Right lobe of liver (tissue), 6 donors: ENCODE data around the gene ASB9. TPM values are rescaled to one million over a fixed set of nuclear protein-coding genes. Genes with fewer than 3 reads are reported as not detected.

Source experiments
- ATAC-seq, 4 donors: fragments of 200-7000 bp; cut with Tn5 transposase; one replicate each; pipeline ENCODE4 v1.9.1; 2020; ENCODE audit warnings: mild to moderate bottlenecking in 4 of 4, moderate library complexity in 4 of 4
- DNase-seq, 3 donors: peaks; one replicate each; pipeline ENCODE4 v3.0.0-alpha.2; 2020
- H3K27ac ChIP-seq, 3 donors: fragments of 200-600 bp; one replicate each; pipeline ENCODE4 v1.8.0; 2022
- H3K27me3 ChIP-seq, 2 donors: fragments of 200-600 bp; one replicate each; pipeline ENCODE4 v1.8.0; 2022
- H3K36me3 ChIP-seq, 4 donors: fragments of 200-600 bp; sonication (generic) in 1 of 4; one replicate each; pipeline versions ENCODE4 v1.5.1 to v1.8.0; 2017 to 2022; ENCODE audit warnings: control low read depth in 1 of 4
- H3K4me1 ChIP-seq, 4 donors: fragments of 200-600 bp; sonication (generic) in 1 of 4; one replicate each; pipeline versions ENCODE4 v1.5.1 to v1.8.0; 2017 to 2022; ENCODE audit warnings: control low read depth in 1 of 4
- H3K4me3 ChIP-seq, 3 donors: fragments of 200-600 bp; one replicate each; pipeline ENCODE4 v1.8.0; 2022
- H3K9me3 ChIP-seq, 4 donors: fragments of 200-600 bp; sonication (generic) in 1 of 4; one replicate each; pipeline versions ENCODE4 v1.5.1 to v1.8.0; 2017 to 2022; ENCODE audit warnings: control low read depth in 1 of 4
- POLR2A ChIP-seq: fragments of 450-650 bp; IDR thresholded peaks from one replicate; pipeline ENCODE4 v1.6.1; 2017; ENCODE audit warnings: antibody characterized with exemption, mild to moderate bottlenecking
- WGBS: methylation state at CpG from one replicate; pipeline ENCODE4 v1.1.6; 2018; ENCODE audit warnings: low coverage, low lambda C conversion rate; ENCODE audit not compliant: insufficient coverage; ENCODE audit errors: missing lambda C conversion rate; 5-methylcytosine and 5-hydroxymethylcytosine counted together
- intact Hi-C, 2 donors: fragments of 100-400 bp; cut with DNase I; formaldehyde crosslinking; loops; one replicate each; pipeline versions ENCODE4 v1.11.2 to v1.14.1; 2022
- total RNA-seq, 6 experiments: library from RNA; depleted of rRNA in 2 of 6; stranded (reverse); fragments of >200 nt in 2 of 6; fragmentation: NEBNext Ultra II Directional in 3 of 6; extraction: Animal tissue kit (Norgen Biotek cat#: 25700) in 3 of 6; gene quantifications; one replicate each; pipeline versions ENCODE4 v1.1.0 to v1.2.4, GENCODE V29; 2016 to 2023
- TF ChIP-seq, protein P1 (sequence below), 4 donors: fragments of 200-600 bp in 3 of 4; fragments of 450-650 bp in 1 of 4; IDR thresholded peaks; one replicate each; pipeline versions ENCODE4 v1.5.1 to v1.8.0; 2016 to 2022; ENCODE audit warnings: antibody characterized with exemption in 4 of 4, mild to moderate bottlenecking in 2 of 4
- donor health status: DM: no; HTN: yes; CAD: no.
- donor health status: DM: no; HTN: no; CAD: no.
- donor health status: DM: no; HTN: no; CAD: no.
- donor health status: DM: no; HTN: yes; CAD: no.
- donor health status: DM: no; HTN: yes; CAD: no.

Gene ASB9
- total RNA-seq, 6 experiments from 2014 or later = 1.3 to 7.4 (median 3.5) TPM

DNA sequence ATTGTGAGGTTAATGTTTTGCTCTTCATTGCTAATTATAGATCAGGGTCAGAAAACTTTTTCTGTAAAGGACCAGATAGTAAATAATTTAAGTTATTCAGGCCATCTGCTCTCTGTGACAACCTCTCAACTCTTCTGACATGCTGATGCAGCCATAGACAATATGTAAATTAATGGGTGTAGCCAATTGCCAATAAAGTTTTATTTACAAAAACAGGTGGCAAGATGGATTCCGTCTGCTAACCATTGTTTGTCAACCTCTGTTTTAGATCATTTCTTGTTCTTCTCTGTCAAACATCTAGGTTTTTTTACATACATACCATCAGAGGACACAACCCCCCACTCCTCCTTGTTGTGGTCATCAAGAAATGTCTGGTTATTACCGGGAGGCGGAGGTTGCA lies 33.7 kb downstream of the ASB9 start:
- no peaks in the 10 kb centered on the region for H3K27me3 ChIP-seq
- TF ChIP-seq, protein P1, sequence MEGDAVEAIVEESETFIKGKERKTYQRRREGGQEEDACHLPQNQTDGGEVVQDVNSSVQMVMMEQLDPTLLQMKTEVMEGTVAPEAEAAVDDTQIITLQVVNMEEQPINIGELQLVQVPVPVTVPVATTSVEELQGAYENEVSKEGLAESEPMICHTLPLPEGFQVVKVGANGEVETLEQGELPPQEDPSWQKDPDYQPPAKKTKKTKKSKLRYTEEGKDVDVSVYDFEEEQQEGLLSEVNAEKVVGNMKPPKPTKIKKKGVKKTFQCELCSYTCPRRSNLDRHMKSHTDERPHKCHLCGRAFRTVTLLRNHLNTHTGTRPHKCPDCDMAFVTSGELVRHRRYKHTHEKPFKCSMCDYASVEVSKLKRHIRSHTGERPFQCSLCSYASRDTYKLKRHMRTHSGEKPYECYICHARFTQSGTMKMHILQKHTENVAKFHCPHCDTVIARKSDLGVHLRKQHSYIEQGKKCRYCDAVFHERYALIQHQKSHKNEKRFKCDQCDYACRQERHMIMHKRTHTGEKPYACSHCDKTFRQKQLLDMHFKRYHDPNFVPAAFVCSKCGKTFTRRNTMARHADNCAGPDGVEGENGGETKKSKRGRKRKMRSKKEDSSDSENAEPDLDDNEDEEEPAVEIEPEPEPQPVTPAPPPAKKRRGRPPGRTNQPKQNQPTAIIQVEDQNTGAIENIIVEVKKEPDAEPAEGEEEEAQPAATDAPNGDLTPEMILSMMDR (IDR thresholded peaks at IDR 0.05) = no peak
- TF ChIP-seq POLR2A = no peak
- H3K9me3 ChIP-seq = no peaks in the 10 kb centered on the region
- intact Hi-C loops = no loop called here
- no peak overlapping the region for H3K27ac ChIP-seq
- DNase-seq (no peak), ATAC-seq (no peak)
- H3K4me1 ChIP-seq = no peaks in the 10 kb centered on the region
- H3K36me3 ChIP-seq = no peaks in the 10 kb centered on the region
- 69% methylated on average over 3 of the region's 3 CpGs for WGBS
- H3K4me3 ChIP-seq = no peak overlapping the region

DNA sequence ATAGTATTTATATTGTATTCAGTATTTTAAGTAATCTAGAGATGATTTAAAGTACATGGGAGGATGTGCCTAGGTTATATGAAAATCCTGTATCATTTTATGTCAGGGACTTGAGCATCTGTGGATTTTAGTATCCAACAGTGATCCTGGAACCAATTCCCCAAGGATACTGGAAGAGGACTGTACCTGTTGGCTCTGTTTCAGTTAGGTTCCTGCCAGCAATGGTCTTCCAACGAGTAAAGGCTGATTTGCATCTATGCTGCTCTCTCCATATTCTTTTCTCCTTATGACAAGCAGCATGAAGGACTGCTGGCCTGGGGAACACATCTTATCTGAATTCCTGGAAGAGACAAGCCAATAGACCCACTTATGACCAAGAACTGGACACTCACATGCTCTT lies 34.9 kb downstream of the ASB9 start:
- Histone ChIP-seq H3K27me3 (no peaks in the 10 kb centered on the region), H3K9me3 (no peaks in the 10 kb centered on the region), H3K27ac (no peak overlapping the region), H3K4me1 (no peaks in the 10 kb centered on the region), H3K36me3 (no peaks in the 10 kb centered on the region), H3K4me3 (no peak overlapping the region)
- no peak for DNase-seq
- 39% methylated on average over 1 of the region's 1 CpG for WGBS
- intact Hi-C loops = no loop called here
- no peak for TF ChIP-seq POLR2A
- TF ChIP-seq, protein P1 (IDR thresholded peaks at IDR 0.05) = no peak
- ATAC-seq = no peak

DNA sequence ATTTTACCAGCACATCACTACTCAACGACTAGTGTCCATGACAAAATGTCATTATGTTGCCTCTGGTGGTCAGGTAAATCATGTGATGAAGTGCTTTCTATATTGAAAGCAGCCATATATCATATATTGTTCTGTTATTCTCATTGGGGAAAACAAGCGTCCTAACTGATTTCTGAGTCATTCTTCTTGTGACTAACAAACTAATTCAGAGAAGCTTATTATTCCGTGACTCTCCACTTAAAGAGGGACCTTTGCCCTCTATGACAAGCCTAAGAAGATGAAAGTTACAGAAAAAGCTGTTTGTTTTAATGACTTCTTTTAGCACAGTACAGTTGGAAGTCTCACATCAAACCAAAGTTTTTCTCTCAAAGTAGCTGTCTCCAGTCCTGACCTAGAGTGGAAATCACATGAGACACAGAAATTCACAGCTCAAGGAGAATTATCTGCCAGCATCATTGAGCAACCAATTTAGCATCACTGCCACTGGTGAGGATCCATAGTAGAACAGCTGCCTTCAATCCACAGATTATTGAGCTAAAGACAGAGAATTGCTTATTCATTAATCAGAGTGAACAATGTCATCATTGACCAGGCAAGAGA lies 36.4 kb downstream of the ASB9 start:
- ATAC-seq (no peak), DNase-seq (no peak)
- no peak overlapping the region for H3K27ac ChIP-seq
- TF ChIP-seq, protein P1 (IDR thresholded peaks at IDR 0.05) = no peak
- TF ChIP-seq POLR2A = no peak
- H3K4me3 ChIP-seq = no peak overlapping the region
- H3K27me3 ChIP-seq = no peaks in the 10 kb centered on the region
- H3K4me1 ChIP-seq = no peaks in the 10 kb centered on the region
- intact Hi-C loops = no loop called here
- WGBS = 42% methylated on average over 3 of the region's 3 CpGs
- H3K36me3 ChIP-seq = no peaks in the 10 kb centered on the region
- no peaks in the 10 kb centered on the region for H3K9me3 ChIP-seq

DNA sequence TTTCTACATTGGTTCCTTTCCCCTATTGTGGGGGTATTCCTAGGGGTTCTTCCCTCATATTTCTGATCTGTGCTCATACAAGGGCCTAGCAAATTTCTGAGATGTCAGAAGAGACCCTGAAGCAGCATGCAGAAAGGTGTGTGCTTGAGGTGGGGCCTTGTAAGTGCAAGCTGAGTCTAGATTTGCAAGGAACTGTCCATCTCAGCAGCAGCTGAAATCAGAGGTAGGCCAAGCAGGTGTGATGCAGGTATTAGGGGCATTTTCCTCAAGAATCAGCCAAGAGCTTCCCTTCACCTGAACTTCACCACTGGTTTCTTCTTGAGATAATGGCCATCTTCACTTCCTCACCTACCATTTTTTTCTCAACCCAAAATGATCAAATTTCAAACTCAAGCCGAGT lies 45.1 kb downstream of the ASB9 start:
- 63% methylated on average over 1 of the region's 1 CpG for WGBS
- no peak for DNase-seq
- no peak for TF ChIP-seq POLR2A
- TF ChIP-seq, protein P1 (IDR thresholded peaks at IDR 0.05) = no peak
- ATAC-seq = no peak
- Histone ChIP-seq H3K36me3 (no peaks in the 10 kb centered on the region), H3K4me3 (no peak overlapping the region), H3K27ac (no peak overlapping the region), H3K4me1 (no peaks in the 10 kb centered on the region), H3K27me3 (no peaks in the 10 kb centered on the region), H3K9me3 (no peaks in the 10 kb centered on the region)
- intact Hi-C loops = no loop called here

DNA sequence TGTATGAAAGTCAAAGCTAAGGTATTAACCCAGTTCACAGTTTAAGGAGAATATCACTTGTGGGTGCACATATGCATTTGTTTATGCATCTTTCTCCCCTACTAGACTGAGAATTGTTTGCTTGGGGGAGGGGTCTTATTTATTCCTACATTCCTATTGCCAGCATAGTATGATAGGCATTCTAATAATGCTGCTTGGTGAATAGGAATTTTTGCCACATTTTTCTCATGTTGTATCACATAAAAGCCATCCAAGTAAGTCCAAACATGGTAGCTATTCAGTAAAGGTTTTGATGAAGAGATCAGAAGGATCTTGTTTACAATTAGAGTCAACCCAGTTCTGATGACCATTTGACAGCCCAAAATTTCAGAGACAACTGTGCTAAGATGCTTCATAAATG lies 48.6 kb downstream of the ASB9 start:
- H3K4me3 ChIP-seq = no peak overlapping the region
- no peaks in the 10 kb centered on the region for H3K36me3 ChIP-seq
- no peak for ATAC-seq
- no peak overlapping the region for H3K27ac ChIP-seq
- H3K9me3 ChIP-seq = no peaks in the 10 kb centered on the region
- H3K27me3 ChIP-seq = no peaks in the 10 kb centered on the region
- TF ChIP-seq, protein P1 (IDR thresholded peaks at IDR 0.05) = no peak
- no peak for TF ChIP-seq POLR2A
- intact Hi-C loops = no loop called here
- DNase-seq = no peak
- no peaks in the 10 kb centered on the region for H3K4me1 ChIP-seq
